HepG2 (cell line): ENCODE measurements around the gene CCL4. TPM values are rescaled to one million over a fixed set of nuclear protein-coding genes. Genes with fewer than 3 reads are reported as not detected.

Source experiments
- ATAC-seq: fragments of 200-7000 bp; cut with Tn5 transposase; 3 replicates; pipeline ENCODE4 v1.9.1; 2020; ENCODE audit warnings: mild to moderate bottlenecking, moderate library complexity
- BruUV-seq: library from RNA; stranded (reverse); fragments of 400-500 nt; replicated peaks from 2 replicates; lab custom pipeline; 2021; lab: Mats Ljungman, UMichigan
- CTCF ChIA-PET: fragments of 300-600 bp; formaldehyde crosslinking; extraction: SDS; loops from one replicate; lab custom pipeline; 2021; ENCODE audit warnings: low total read pairs, inconsistent platforms, low intra/inter-chr PET ratio; lab: Yijun Ruan, JAX
- POLR2A ChIA-PET: fragments of 350-600 bp; sonication (Branson Sonifier 250); formaldehyde crosslinking; loops from one replicate; lab custom pipeline; 2020; ENCODE audit warnings: antibody characterized with exemption, inconsistent platforms; lab: Yijun Ruan, JAX
- DNase-seq: peaks from one replicate; pipeline ENCODE4 v3.0.0-alpha.2; 2015; ENCODE audit warnings: low spot score
- FAIRE-seq: peaks from 3 replicates; lab custom pipeline; 2011; peaks lifted over from hg19 to GRCh38; lab: Jason Lieb, UNC
- H2AFZ ChIP-seq: one replicate; pipeline ENCODE4 v1.6.1; 2011; ENCODE audit warnings: low read length, inconsistent platforms
- H3K27ac ChIP-seq: fragments of 300-600 bp; 3 replicates; pipeline ENCODE4 v1.8.0; 2011; ENCODE audit warnings: mixed run types, mild to moderate bottlenecking, mixed read lengths, low read length, inconsistent platforms; ENCODE audit not compliant: insufficient read depth; ENCODE audit errors: extremely low read length
- H3K27me3 ChIP-seq, 2 experiments: fragments of 200-600 bp in 1 of 2; 2 replicates in 1 of 2; 3 replicates in 1 of 2; pipeline versions ENCODE4 v1.6.0 to v1.8.0; 2011; ENCODE audit warnings: low read length in 2 of 2, mild to moderate bottlenecking in 2 of 2, moderate library complexity in 2 of 2, inconsistent platforms in 1 of 2; ENCODE audit not compliant: insufficient read depth in 2 of 2, control insufficient read depth in 1 of 2
- H3K36me3 ChIP-seq, 2 experiments: fragments of 200-600 bp in 1 of 2; replicated peaks in 1 of 2; 2 replicates in 1 of 2; 3 replicates in 1 of 2; pipeline versions ENCODE4 v1.5.1 to v1.8.0; 2011; ENCODE audit warnings: low read length in 2 of 2, inconsistent platforms in 1 of 2; ENCODE audit not compliant: insufficient read depth in 2 of 2, control insufficient read depth in 1 of 2
- H3K4me1 ChIP-seq: 2 replicates; pipeline ENCODE4 v1.5.1; 2012; ENCODE audit warnings: low read length, inconsistent platforms; ENCODE audit not compliant: insufficient read depth
- H3K4me2 ChIP-seq: 2 replicates; pipeline ENCODE4 v1.6.0; 2011; ENCODE audit warnings: low read depth, low read length, inconsistent platforms
- H3K4me3 ChIP-seq, 3 experiments: fragments of 200-600 bp in 1 of 3; sonication (generic), shearing (Covaris generic) in 1 of 3; replicated peaks in 1 of 3; 2 replicates each; pipeline ENCODE4 v1.5.1; 2011 to 2016; ENCODE audit warnings: low read length in 3 of 3, inconsistent platforms in 2 of 3, low read depth in 2 of 3, mild to moderate bottlenecking in 2 of 3, control low read depth in 1 of 3, mixed read lengths in 1 of 3; ENCODE audit not compliant: insufficient read depth in 1 of 3
- H3K79me2 ChIP-seq: one replicate; pipeline ENCODE4 v1.6.1; 2011; ENCODE audit warnings: low read length, inconsistent platforms; ENCODE audit not compliant: insufficient read depth
- H3K9ac ChIP-seq: 2 replicates; pipeline ENCODE4 v1.6.0; 2011; ENCODE audit warnings: mild to moderate bottlenecking, low read depth, low read length, inconsistent platforms; ENCODE audit not compliant: insufficient read depth
- H3K9me3 ChIP-seq: 2 replicates; pipeline ENCODE4 v1.5.1; 2012; ENCODE audit warnings: mild to moderate bottlenecking, low read length
- H4K20me1 ChIP-seq: 2 replicates; pipeline ENCODE4 v1.6.0; 2011; ENCODE audit warnings: inconsistent platforms, mild to moderate bottlenecking, low read length, moderate library complexity; ENCODE audit not compliant: insufficient read depth
- ARHGAP35 ChIP-seq: sonication (generic); formaldehyde crosslinking; IDR thresholded peaks from 2 replicates; pipeline ENCODE4 v1.9.0; 2022; ENCODE audit warnings: mild to moderate bottlenecking, inconsistent platforms, moderate library complexity, missing genetic modification reagents, borderline replicate concordance
- NFATC3 ChIP-seq: sonication (generic); formaldehyde crosslinking; IDR thresholded peaks from 2 replicates; pipeline ENCODE4 v1.5.1; 2020; ENCODE audit warnings: mild to moderate bottlenecking, missing genetic modification reagents
- NFYB ChIP-seq: sonication (generic); formaldehyde crosslinking; IDR thresholded peaks from 2 replicates; pipeline ENCODE4 v1.4.0; 2020; ENCODE audit warnings: missing genetic modification reagents
- RARA ChIP-seq: IDR thresholded peaks from 2 replicates; pipeline ENCODE4 v1.6.1; 2016; ENCODE audit warnings: missing genetic modification reagents, missing compliant biosample characterization
- REPIN1 ChIP-seq: sonication (generic); formaldehyde crosslinking; IDR thresholded peaks from 2 replicates; pipeline ENCODE4 v1.8.0; 2022; ENCODE audit warnings: missing genetic modification reagents, low read depth, mild to moderate bottlenecking, borderline replicate concordance
- REXO4 ChIP-seq: sonication (generic); formaldehyde crosslinking; IDR thresholded peaks from 2 replicates; pipeline ENCODE4 v1.8.0; 2022; ENCODE audit warnings: missing genetic modification reagents, mild to moderate bottlenecking, borderline replicate concordance
- SALL1 ChIP-seq: sonication (generic); formaldehyde crosslinking; IDR thresholded peaks from 2 replicates; pipeline ENCODE4 v1.8.0; 2022; ENCODE audit warnings: mild to moderate bottlenecking, missing genetic modification reagents
- SPEN ChIP-seq: sonication (generic); formaldehyde crosslinking; IDR thresholded peaks from 2 replicates; pipeline ENCODE4 v1.5.1; 2020; ENCODE audit warnings: low read depth, mild to moderate bottlenecking, missing genetic modification reagents
- THYN1 ChIP-seq: sonication (generic); formaldehyde crosslinking; IDR thresholded peaks from 2 replicates; pipeline ENCODE4 v1.8.1; 2023; ENCODE audit warnings: low read depth, mild to moderate bottlenecking, moderate library complexity, missing genetic modification reagents, borderline replicate concordance
- ZNF251 ChIP-seq: sonication (generic); formaldehyde crosslinking; IDR thresholded peaks from 2 replicates; pipeline ENCODE4 v1.9.0; 2021; ENCODE audit warnings: mild to moderate bottlenecking, missing genetic modification reagents
- ZNF468 ChIP-seq: sonication (generic); formaldehyde crosslinking; IDR thresholded peaks from 2 replicates; pipeline ENCODE4 v1.8.0; 2022; ENCODE audit warnings: mild to moderate bottlenecking, moderate library complexity, missing genetic modification reagents
- ZNF710 ChIP-seq: sonication (generic); formaldehyde crosslinking; IDR thresholded peaks from 2 replicates; pipeline ENCODE4 v1.5.0; 2020; ENCODE audit warnings: mild to moderate bottlenecking, missing genetic modification reagents, borderline replicate concordance
- ZSCAN9 ChIP-seq: IDR thresholded peaks from 2 replicates; pipeline ENCODE4 v1.6.1; 2016; ENCODE audit warnings: borderline replicate concordance
- WGBS: methylation state at CpG from one replicate; pipeline ENCODE4 v1.1.6; 2017; ENCODE audit warnings: low lambda C conversion rate; 5-methylcytosine and 5-hydroxymethylcytosine counted together
- in situ Hi-C: cut with HindIII; loops from 2 replicates; pipeline ENCODE4 v1.10.0; 2017; ENCODE audit warnings: low pct_unique_long_range_greater_than_20kb; ENCODE audit not compliant: extremely low pct_ligation_motif_present
- intact Hi-C: fragments of 100-400 bp; cut with micrococcal nuclease; formaldehyde crosslinking; loops from one replicate; pipeline ENCODE4 v1.10.0; 2022; ENCODE audit not compliant: unreplicated experiment
- polyA plus RNA-seq, 8 experiments: library from polyadenylated mRNA; depleted of rRNA in 3 of 8; stranded (reverse) in 7 of 8; unstranded in 1 of 8; fragments of >200 nt; fragmentation: Illumina TruSeq in 4 of 8; extraction: Trizol in 4 of 8; gene quantifications; 2 replicates each; pipeline versions ENCODE4 v1.2.1 to v1.2.3, GENCODE V29; 2011 to 2016; ENCODE audit warnings: low read depth in 4 of 8, missing spikeins in 1 of 8, mixed read lengths in 1 of 8; ENCODE audit not compliant: insufficient read depth in 1 of 8
- total RNA-seq, 5 experiments: library from RNA; depleted of rRNA; stranded (reverse); fragments of >200 nt; fragmentation: Illumina TruSeq; extraction: Trizol; gene quantifications; 2 replicates each; pipeline ENCODE4 v1.2.3, GENCODE V29; 2016; ENCODE audit warnings: low read depth in 1 of 5
- TF ChIP-seq, protein P1 (sequence below): sonication (generic); formaldehyde crosslinking; IDR thresholded peaks from 2 replicates; pipeline ENCODE4 v1.4.0; 2020; ENCODE audit warnings: missing genetic modification reagents

CCL4 gene
- total and polyA plus RNA-seq, 2 of the 13 experiments (the other 11 are each of a cell fraction or from before 2014, with no cell fraction given): not detected

GRCh38 chr17:36066365-36066985 is 37.2 kb upstream of the CCL4 start:
- intact Hi-C loops: no loop called here
- TF ChIP-seq ZNF710 (CRISPR knock-in tag) (no peak), SALL1 (no peak), NFYB (no peak), REXO4 (CRISPR knock-in tag) (no peak), SPEN (CRISPR knock-in tag) (no peak)
- TF ChIP-seq, all 625 proteins: peak for 0
- no peak overlapping the region for H3K27ac ChIP-seq
- WGBS: 35% methylated on average over 6 of the region's 6 CpGs
- ChIA-PET POLR2A (interaction anchor here (1.0 kb wide), 1 partner anchor 85 kb away, joined by 3 read pairs; the partner anchor contains the start of gene CCL16), CTCF (no interaction called here)
- no peaks in the 10 kb centered on the region for H3K36me3 ChIP-seq
- H3K4me1 ChIP-seq: no peaks in the 10 kb centered on the region
- H3K9ac ChIP-seq: no peak overlapping the region
- DNase-seq: no peak
- in situ Hi-C loops: loop anchor here (10.0 kb wide), 1 partner anchor 62 kb away; the partner anchor contains the start of gene CCL15
- no peaks in the 10 kb centered on the region for H4K20me1 ChIP-seq
- no peak overlapping the region for H3K4me2 ChIP-seq
- peaks cover 0 to 8% of the 10 kb centered on the region in 2 experiments; a peak in 1 of 5 replicates for H3K27me3 ChIP-seq
- ATAC-seq: no peak
- no TSS peak for BruUV-seq
- H3K79me2 ChIP-seq: no peaks in the 10 kb centered on the region
- H3K9me3 ChIP-seq: no peaks in the 10 kb centered on the region
- FAIRE-seq: no peak
- H2AFZ ChIP-seq: no peak overlapping the region
- H3K4me3 ChIP-seq: no peak overlapping the region

GRCh38 chr17:36068524-36068923 is 35.1 kb upstream of the CCL4 start:
- DNase-seq: no peak
- no peak overlapping the region for H3K4me2 ChIP-seq
- no peaks in the 10 kb centered on the region for H3K36me3 ChIP-seq
- ChIA-PET POLR2A (interaction anchor here (1.2 kb wide), 1 partner anchor 87 kb away, joined by 4 read pairs; the partner anchor contains the start of gene CCL16), CTCF (no interaction called here)
- no peaks in the 10 kb centered on the region for H4K20me1 ChIP-seq
- peaks cover 0 to 14% of the 10 kb centered on the region in 2 experiments; a peak in 1 of 5 replicates for H3K27me3 ChIP-seq
- no peak overlapping the region for H2AFZ ChIP-seq
- intact Hi-C loops (no loop called here), in situ Hi-C loops (loop anchor here (10.0 kb wide), 1 partner anchor 64 kb away; the partner anchor contains the start of gene CCL15)
- H3K4me3 ChIP-seq: no peak overlapping the region
- ATAC-seq: no peak
- H3K79me2 ChIP-seq: no peaks in the 10 kb centered on the region
- no peak for FAIRE-seq
- no peak overlapping the region for H3K9ac ChIP-seq
- no peaks in the 10 kb centered on the region for H3K4me1 ChIP-seq
- 2% methylated on average over 3 of the region's 3 CpGs for WGBS
- H3K27ac ChIP-seq: no peak overlapping the region
- no TSS peak for BruUV-seq
- no peaks in the 10 kb centered on the region for H3K9me3 ChIP-seq
- TF ChIP-seq, protein P1, sequence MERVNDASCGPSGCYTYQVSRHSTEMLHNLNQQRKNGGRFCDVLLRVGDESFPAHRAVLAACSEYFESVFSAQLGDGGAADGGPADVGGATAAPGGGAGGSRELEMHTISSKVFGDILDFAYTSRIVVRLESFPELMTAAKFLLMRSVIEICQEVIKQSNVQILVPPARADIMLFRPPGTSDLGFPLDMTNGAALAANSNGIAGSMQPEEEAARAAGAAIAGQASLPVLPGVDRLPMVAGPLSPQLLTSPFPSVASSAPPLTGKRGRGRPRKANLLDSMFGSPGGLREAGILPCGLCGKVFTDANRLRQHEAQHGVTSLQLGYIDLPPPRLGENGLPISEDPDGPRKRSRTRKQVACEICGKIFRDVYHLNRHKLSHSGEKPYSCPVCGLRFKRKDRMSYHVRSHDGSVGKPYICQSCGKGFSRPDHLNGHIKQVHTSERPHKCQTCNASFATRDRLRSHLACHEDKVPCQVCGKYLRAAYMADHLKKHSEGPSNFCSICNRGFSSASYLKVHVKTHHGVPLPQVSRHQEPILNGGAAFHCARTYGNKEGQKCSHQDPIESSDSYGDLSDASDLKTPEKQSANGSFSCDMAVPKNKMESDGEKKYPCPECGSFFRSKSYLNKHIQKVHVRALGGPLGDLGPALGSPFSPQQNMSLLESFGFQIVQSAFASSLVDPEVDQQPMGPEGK (CRISPR knock-in tag): no peak
- TF ChIP-seq RARA (CRISPR knock-in tag): no peak
- no peak for TF ChIP-seq ZNF468 (CRISPR knock-in tag)
- TF ChIP-seq THYN1 (CRISPR knock-in tag): no peak
- no peak for TF ChIP-seq ARHGAP35 (CRISPR knock-in tag)
- TF ChIP-seq REPIN1: no peak
- no peak for TF ChIP-seq ZSCAN9 (CRISPR knock-in tag)
- TF ChIP-seq ZNF251: no peak
- TF ChIP-seq NFATC3 (CRISPR knock-in tag): no peak
